ENCODE data around the gene PHYHD1.

- no peak for TF ChIP-seq CTCF (conservative IDR thresholded peaks at IDR 0.05; ENCODE audit: low read length)
- no peak for TF ChIP-seq EZH2phosphoT487 (IDR thresholded peaks at IDR 0.05; ENCODE audit: borderline replicate concordance, low read depth, low read length)
Observed at GRCh38 chr9:128902351-128903078, 18.3 kb upstream of the PHYHD1 start.
